Measurements from ENCODE around the gene LATS2.

- TF ChIP-seq CTCF (IDR thresholded peaks at IDR 0.05) = no peak
- TF ChIP-seq POLR2A (IDR thresholded peaks at IDR 0.05) = no peak
Measured at GRCh38 chr13:20927596-20928257, 133.7 kb downstream of the LATS2 start.
